Raji (cell line): ENCODE data around the gene ISL2.

Experiments
- POLR2A ChIP-seq: IDR thresholded peaks from 2 replicates; pipeline ENCODE4 v1.6.1; 2011; ENCODE audit warnings: low read depth, low read length, control low read depth; ENCODE audit not compliant: insufficient read depth

The ISL2 gene

GRCh38 chr15:76336254-76337058 lies at the start of gene ISL2:
ISL2 (plus strand) TSS chr15:76336773; CDS start chr15:76336884, 111 bp downstream.
- TF ChIP-seq POLR2A = peak; percentile 57

GRCh38 chr15:76289582-76289981 lies 47.0 kb upstream of the ISL2 start:
- TF ChIP-seq POLR2A = no peak

GRCh38 chr15:76293361-76293760 lies 43.2 kb upstream of the ISL2 start:
- no peak for TF ChIP-seq POLR2A

- TF ChIP-seq POLR2A = no peak
Measured at GRCh38 chr15:76296849-76297248, 39.7 kb upstream of the ISL2 start.

GRCh38 chr15:76298986-76299385 lies 37.6 kb upstream of the ISL2 start:
- no peak for TF ChIP-seq POLR2A

- TF ChIP-seq POLR2A = no peak
Measured at GRCh38 chr15:76299786-76300185, 36.8 kb upstream of the ISL2 start.

GRCh38 chr15:76303909-76304308 lies 32.7 kb upstream of the ISL2 start:
- TF ChIP-seq POLR2A = no peak

- no peak for TF ChIP-seq POLR2A
Measured at GRCh38 chr15:76309601-76310330, 26.8 kb upstream of the ISL2 start.

- TF ChIP-seq POLR2A = no peak
Measured at GRCh38 chr15:76310475-76311099, 26.0 kb upstream of the ISL2 start.

GRCh38 chr15:76311100-76311953 lies 25.2 kb upstream of the ISL2 start, which contains the start of gene ETFA:
ETFA (minus strand) TSS chr15:76311469; CDS start chr15:76311388, 81 bp downstream.
- TF ChIP-seq POLR2A = peak; percentile 90

GRCh38 chr15:76312540-76313174 lies 23.9 kb upstream of the ISL2 start:
- no peak for TF ChIP-seq POLR2A

GRCh38 chr15:76313731-76314130 lies 22.8 kb upstream of the ISL2 start:
- TF ChIP-seq POLR2A = no peak

GRCh38 chr15:76320012-76320411 lies 16.6 kb upstream of the ISL2 start:
- TF ChIP-seq POLR2A = no peak

GRCh38 chr15:76321171-76321570 lies 15.4 kb upstream of the ISL2 start:
- TF ChIP-seq POLR2A = no peak
